Kidney (tissue), 14 donors: Measurements from ENCODE around the gene DHRS2. TPM values are rescaled to one million over a fixed set of nuclear protein-coding genes. Genes with fewer than 3 reads are reported as not detected.

Source experiments
- DNase-seq, 5 donors: peaks; one replicate each; pipeline ENCODE4 v3.0.0-alpha.2; 2013 to 2020
- FAIRE-seq: peaks from 2 replicates; lab custom pipeline; 2012; peaks lifted over from hg19 to GRCh38; lab: Jason Lieb, UNC
- H3K27ac ChIP-seq, 2 donors: one replicate each; pipeline ENCODE4 v1.7.0; 2013; ENCODE audit warnings: low read depth in 2 of 2, low read length in 2 of 2, inconsistent platforms in 1 of 2
- H3K27me3 ChIP-seq: one replicate; pipeline ENCODE4 v1.7.1; 2013; ENCODE audit warnings: low read length, inconsistent platforms; ENCODE audit not compliant: control insufficient read depth, insufficient read depth
- H3K36me3 ChIP-seq, 3 donors: one replicate each; pipeline versions ENCODE4 v1.7.0 to v1.7.1; 2013; ENCODE audit warnings: low read length in 3 of 3, control low read depth in 1 of 3, inconsistent platforms in 1 of 3; ENCODE audit not compliant: insufficient read depth in 3 of 3, control insufficient read depth in 2 of 3
- H3K4me1 ChIP-seq, 3 donors: one replicate each; pipeline versions ENCODE4 v1.7.0 to v1.7.1; 2013; ENCODE audit warnings: low read length in 3 of 3, inconsistent platforms in 1 of 3, low read depth in 1 of 3; ENCODE audit not compliant: control insufficient read depth in 2 of 3, insufficient read depth in 2 of 3
- H3K4me3 ChIP-seq, 3 donors: one replicate each; pipeline versions ENCODE4 v1.7.0 to v1.8.1; 2013; ENCODE audit warnings: low read length in 3 of 3, control low read depth in 1 of 3, inconsistent platforms in 1 of 3
- H3K9ac ChIP-seq, 3 donors: one replicate each; pipeline versions ENCODE4 v1.7.0 to v1.7.1; 2013; ENCODE audit warnings: low read length in 3 of 3, control low read depth in 1 of 3, inconsistent platforms in 1 of 3
- H3K9me3 ChIP-seq, 3 donors: one replicate each; pipeline versions ENCODE4 v1.7.0 to v1.7.1; 2013; ENCODE audit warnings: low read length in 3 of 3, control low read depth in 1 of 3, inconsistent platforms in 1 of 3; ENCODE audit not compliant: control insufficient read depth in 2 of 3, insufficient read depth in 1 of 3
- CTCF ChIP-seq: IDR thresholded peaks from 3 replicates; pipeline ENCODE4 v1.5.1; 2012; ENCODE audit warnings: mild to moderate bottlenecking, moderate library complexity, borderline replicate concordance; ENCODE audit not compliant: insufficient read depth; ENCODE audit errors: extremely low read depth
- intact Hi-C: fragments of 100-400 bp; cut with DNase I; formaldehyde crosslinking; loops from one replicate; pipeline ENCODE4 v1.11.1; 2022
- polyA plus RNA-seq: library from polyadenylated mRNA; stranded (reverse); fragments of 350-450 nt; fragmentation: Illumina TruSeq; extraction: RNeasy Lipid Tissue Mini Kit (QIAGEN cat#74804); gene quantifications from one replicate; pipeline ENCODE4 v1.2.3, GENCODE V29; 2014; ENCODE audit warnings: low read depth, low replicate concordance; ENCODE audit not compliant: insufficient read depth
- total RNA-seq: library from RNA; stranded (reverse); fragmentation: NEBNext Ultra II Directional; extraction: Animal tissue kit (Norgen Biotek cat#: 25700); gene quantifications from one replicate; pipeline ENCODE4 v1.2.1, GENCODE V29; 2021
- donor health status: control.
- donor health status: control.
- donor health status: control.
- donor health status: control.
- donor health status: control.
- donor health status: DM: yes; HTN: yes; CAD: no.
- donor health status: Normal renal cell carcinoma (clear cell type).

The DHRS2 gene
- total and polyA plus RNA-seq, 2 donors from 2014 or later = 0.31 to 2.4 TPM

- H3K4me1 ChIP-seq = peaks cover 0 to 5% (median 2%) of the 10 kb centered on the region in 3 donors
- FAIRE-seq (no peak), DNase-seq (peak in 2 of 5 donors; percentile 23 to 49)
- no peaks in the 10 kb centered on the region for H3K27me3 ChIP-seq
- H3K36me3 ChIP-seq = no peaks in the 10 kb centered on the region
- intact Hi-C loops = loop anchor here (10.0 kb wide), 1 partner anchor 296 kb away; no protein-coding TSS in a partner anchor
- no peak overlapping the region for H3K27ac ChIP-seq
- no peaks in the 10 kb centered on the region for H3K9me3 ChIP-seq
- TF ChIP-seq CTCF = no peak
- H3K4me3 ChIP-seq = no peak overlapping the region
- no peak overlapping the region for H3K9ac ChIP-seq
Measured at GRCh38 chr14:23638414-23639047, 2.4 kb downstream of the DHRS2 start.

GRCh38 chr14:23639048-23639890, 3.1 kb downstream of the DHRS2 start:
- no peak overlapping the region for H3K4me3 ChIP-seq
- H3K4me1 ChIP-seq = peaks cover 0 to 5% (median 2%) of the 10 kb centered on the region in 3 donors
- TF ChIP-seq CTCF = no peak
- H3K27me3 ChIP-seq = no peaks in the 10 kb centered on the region
- no peaks in the 10 kb centered on the region for H3K36me3 ChIP-seq
- H3K27ac ChIP-seq = no peak overlapping the region
- no peaks in the 10 kb centered on the region for H3K9me3 ChIP-seq
- FAIRE-seq (no peak), DNase-seq (peak in 1 of 5 donors; percentile 37)
- intact Hi-C loops = loop anchor here (10.0 kb wide), 1 partner anchor 296 kb away; no protein-coding TSS in a partner anchor
- no peak overlapping the region for H3K9ac ChIP-seq

- H3K4me1 ChIP-seq = peaks cover 0 to 5% (median 2%) of the 10 kb centered on the region in 3 donors
- FAIRE-seq (no peak), DNase-seq (peak in 1 of 5 donors; percentile 38)
- no peak overlapping the region for H3K27ac ChIP-seq
- H3K27me3 ChIP-seq = no peaks in the 10 kb centered on the region
- no peak overlapping the region for H3K9ac ChIP-seq
- no peaks in the 10 kb centered on the region for H3K9me3 ChIP-seq
- H3K4me3 ChIP-seq = no peak overlapping the region
- H3K36me3 ChIP-seq = no peaks in the 10 kb centered on the region
- intact Hi-C loops = loop anchor here (10.0 kb wide), 1 partner anchor 295 kb away; no protein-coding TSS in a partner anchor
- no peak for TF ChIP-seq CTCF
Measured at GRCh38 chr14:23639891-23640523, 3.8 kb downstream of the DHRS2 start.
